Loucy (cell line): Measurements from ENCODE around the gene NME4.

ENCODE experiments used
- EZH2phosphoT487 ChIP-seq: fragments of 200-600 bp; IDR thresholded peaks from 2 replicates; pipeline ENCODE4 v1.6.1; 2018; ENCODE audit warnings: antibody characterized with exemption, mild to moderate bottlenecking, moderate library complexity, borderline replicate concordance
- TF ChIP-seq, protein P1 (sequence below): fragments of 200-600 bp; sonication (generic); conservative IDR thresholded peaks from 2 replicates; pipeline ENCODE4 v1.5.1; 2014; ENCODE audit warnings: mild to moderate bottlenecking, antibody characterized with exemption, low read length

- TF ChIP-seq, protein P1, sequence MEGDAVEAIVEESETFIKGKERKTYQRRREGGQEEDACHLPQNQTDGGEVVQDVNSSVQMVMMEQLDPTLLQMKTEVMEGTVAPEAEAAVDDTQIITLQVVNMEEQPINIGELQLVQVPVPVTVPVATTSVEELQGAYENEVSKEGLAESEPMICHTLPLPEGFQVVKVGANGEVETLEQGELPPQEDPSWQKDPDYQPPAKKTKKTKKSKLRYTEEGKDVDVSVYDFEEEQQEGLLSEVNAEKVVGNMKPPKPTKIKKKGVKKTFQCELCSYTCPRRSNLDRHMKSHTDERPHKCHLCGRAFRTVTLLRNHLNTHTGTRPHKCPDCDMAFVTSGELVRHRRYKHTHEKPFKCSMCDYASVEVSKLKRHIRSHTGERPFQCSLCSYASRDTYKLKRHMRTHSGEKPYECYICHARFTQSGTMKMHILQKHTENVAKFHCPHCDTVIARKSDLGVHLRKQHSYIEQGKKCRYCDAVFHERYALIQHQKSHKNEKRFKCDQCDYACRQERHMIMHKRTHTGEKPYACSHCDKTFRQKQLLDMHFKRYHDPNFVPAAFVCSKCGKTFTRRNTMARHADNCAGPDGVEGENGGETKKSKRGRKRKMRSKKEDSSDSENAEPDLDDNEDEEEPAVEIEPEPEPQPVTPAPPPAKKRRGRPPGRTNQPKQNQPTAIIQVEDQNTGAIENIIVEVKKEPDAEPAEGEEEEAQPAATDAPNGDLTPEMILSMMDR: no peak
- no peak for TF ChIP-seq EZH2phosphoT487
Measured at GRCh38 chr16:414395-415169, 17.6 kb downstream of the NME4 start.
